H1 (cell line): ENCODE measurements around the gene ADA. TPM values are rescaled to one million over a fixed set of nuclear protein-coding genes. Genes with fewer than 3 reads are reported as not detected.

ENCODE experiments used
- CEBPB ChIP-seq: IDR thresholded peaks from 2 replicates; pipeline ENCODE4 v1.6.1; 2012; ENCODE audit warnings: low read depth, low read length
- HDAC6 ChIP-seq: IDR thresholded peaks from one replicate; pipeline ENCODE4 v1.7.1; 2012; ENCODE audit warnings: low read depth, mild to moderate bottlenecking, inconsistent platforms, low read length, moderate library complexity
- TAF1 ChIP-seq: IDR thresholded peaks from 2 replicates; pipeline ENCODE4 v1.6.1; 2011; ENCODE audit warnings: mild to moderate bottlenecking, low read depth, low read length
- TAF7 ChIP-seq: optimal IDR thresholded peaks from 2 replicates; pipeline ENCODE3; 2011; ENCODE audit warnings: low read depth, mild to moderate bottlenecking, inconsistent platforms, low read length, moderate library complexity, borderline replicate concordance
- YY1 ChIP-seq: IDR thresholded peaks from 2 replicates; pipeline ENCODE4 v1.6.1; 2011; ENCODE audit warnings: low read depth, mild to moderate bottlenecking, low read length
- polyA plus RNA-seq, 7 experiments: library from polyadenylated mRNA; depleted of rRNA in 3 of 7; stranded (reverse) in 5 of 7; unstranded in 2 of 7; fragments of >200 nt in 5 of 7; fragments of 200-250 nt in 2 of 7; gene quantifications; 1 replicate in 5 of 7; 2 replicates in 1 of 7; 4 replicates in 1 of 7; pipeline versions ENCODE4 v1.2.1 to v1.2.3, GENCODE V29; 2011 to 2013; ENCODE audit warnings: missing spikeins in 2 of 7, mixed read lengths in 2 of 7
- total RNA-seq: library from RNA; stranded (reverse); fragmentation: NEBNext Ultra II Directional; extraction: Animal tissue kit (Norgen Biotek cat#: 25700); gene quantifications from 2 replicates; pipeline ENCODE4 v1.2.1, GENCODE V29; 2021
- TF ChIP-seq, protein P1 (sequence below): IDR thresholded peaks from 2 replicates; pipeline ENCODE4 v1.6.1; 2012; ENCODE audit warnings: low read length, inconsistent platforms

ADA gene
- total and polyA plus RNA-seq, 2 of the 8 experiments (the other 6 are each of a cell fraction or from before 2014, with no cell fraction given) = 19.9 to 32.8 TPM

DNA sequence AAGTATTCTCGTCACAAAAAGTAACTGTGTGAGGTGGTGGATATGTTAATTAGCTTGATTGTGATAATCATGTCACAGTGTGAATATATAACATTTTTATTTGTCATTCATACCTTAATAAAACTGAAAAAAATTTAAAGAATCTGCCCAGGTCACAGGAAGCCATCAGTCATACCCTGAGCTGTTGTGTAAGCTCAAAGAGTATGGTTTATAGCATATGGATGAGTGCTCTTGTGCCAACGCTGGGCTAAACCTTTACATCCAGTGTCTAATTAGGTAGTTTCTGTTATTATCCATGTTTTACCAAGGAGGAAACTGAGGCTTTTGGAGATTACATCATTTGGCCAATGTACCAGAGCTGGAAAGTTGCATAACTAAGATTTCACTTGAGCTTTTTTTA is 57.7 kb downstream of the ADA start (continued):
- TF ChIP-seq, protein P1, sequence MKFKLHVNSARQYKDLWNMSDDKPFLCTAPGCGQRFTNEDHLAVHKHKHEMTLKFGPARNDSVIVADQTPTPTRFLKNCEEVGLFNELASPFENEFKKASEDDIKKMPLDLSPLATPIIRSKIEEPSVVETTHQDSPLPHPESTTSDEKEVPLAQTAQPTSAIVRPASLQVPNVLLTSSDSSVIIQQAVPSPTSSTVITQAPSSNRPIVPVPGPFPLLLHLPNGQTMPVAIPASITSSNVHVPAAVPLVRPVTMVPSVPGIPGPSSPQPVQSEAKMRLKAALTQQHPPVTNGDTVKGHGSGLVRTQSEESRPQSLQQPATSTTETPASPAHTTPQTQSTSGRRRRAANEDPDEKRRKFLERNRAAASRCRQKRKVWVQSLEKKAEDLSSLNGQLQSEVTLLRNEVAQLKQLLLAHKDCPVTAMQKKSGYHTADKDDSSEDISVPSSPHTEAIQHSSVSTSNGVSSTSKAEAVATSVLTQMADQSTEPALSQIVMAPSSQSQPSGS = no peak
- TF ChIP-seq TAF7 (no peak), HDAC6 (no peak), CEBPB (no peak), TAF1 (no peak), YY1 (no peak)
